ENCODE data around the gene MYLK3. TPM values are rescaled to one million over a fixed set of nuclear protein-coding genes. Genes with fewer than 3 reads are reported as not detected.

Gene MYLK3
- total RNA-seq, 6 experiments from 2014 or later: 0.02 to 0.35 (median 0.19) TPM; not detected in 1

DNA sequence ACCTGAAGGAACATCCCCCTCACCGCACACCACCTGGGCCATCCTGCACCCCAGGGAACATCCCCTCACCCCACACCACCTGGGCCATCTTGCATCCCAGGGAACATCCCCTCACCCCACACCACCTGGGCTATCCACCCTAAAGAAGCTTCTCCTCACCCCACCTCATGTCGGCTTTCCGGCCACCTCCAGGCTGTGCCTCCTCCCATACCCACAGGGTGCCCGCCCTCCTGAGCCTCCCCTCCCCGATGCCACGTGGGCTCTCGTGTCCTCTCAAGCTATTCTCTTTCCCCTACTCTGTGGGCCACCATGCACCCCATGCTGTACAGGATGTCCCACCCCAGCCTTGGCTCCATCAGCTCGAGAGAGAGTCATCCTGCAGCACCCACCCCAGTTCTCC, 18.0 kb downstream of the MYLK3 start:
- H3K36me3 Mint-ChIP-seq (ENCODE audit: low read depth): no peaks in the 10 kb centered on the region
- H3K9me3 Mint-ChIP-seq: peaks cover 2% of the 10 kb centered on the region; the same call in 1 of the 2 replicates
- H3K27me3 Mint-ChIP-seq (ENCODE audit: insufficient read depth): peaks cover 22% of the 10 kb centered on the region
- no peak for DNase-seq
- H3K4me3 Mint-ChIP-seq: no peak overlapping the region
- TF ChIP-seq, protein P1, sequence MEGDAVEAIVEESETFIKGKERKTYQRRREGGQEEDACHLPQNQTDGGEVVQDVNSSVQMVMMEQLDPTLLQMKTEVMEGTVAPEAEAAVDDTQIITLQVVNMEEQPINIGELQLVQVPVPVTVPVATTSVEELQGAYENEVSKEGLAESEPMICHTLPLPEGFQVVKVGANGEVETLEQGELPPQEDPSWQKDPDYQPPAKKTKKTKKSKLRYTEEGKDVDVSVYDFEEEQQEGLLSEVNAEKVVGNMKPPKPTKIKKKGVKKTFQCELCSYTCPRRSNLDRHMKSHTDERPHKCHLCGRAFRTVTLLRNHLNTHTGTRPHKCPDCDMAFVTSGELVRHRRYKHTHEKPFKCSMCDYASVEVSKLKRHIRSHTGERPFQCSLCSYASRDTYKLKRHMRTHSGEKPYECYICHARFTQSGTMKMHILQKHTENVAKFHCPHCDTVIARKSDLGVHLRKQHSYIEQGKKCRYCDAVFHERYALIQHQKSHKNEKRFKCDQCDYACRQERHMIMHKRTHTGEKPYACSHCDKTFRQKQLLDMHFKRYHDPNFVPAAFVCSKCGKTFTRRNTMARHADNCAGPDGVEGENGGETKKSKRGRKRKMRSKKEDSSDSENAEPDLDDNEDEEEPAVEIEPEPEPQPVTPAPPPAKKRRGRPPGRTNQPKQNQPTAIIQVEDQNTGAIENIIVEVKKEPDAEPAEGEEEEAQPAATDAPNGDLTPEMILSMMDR (IDR thresholded peaks at IDR 0.05): no peak
- H3K27ac Mint-ChIP-seq: no peak overlapping the region
- no peaks in the 10 kb centered on the region; the same call in 1 of the 2 replicates for H3K4me1 Mint-ChIP-seq (ENCODE audit: low read depth)

DNA sequence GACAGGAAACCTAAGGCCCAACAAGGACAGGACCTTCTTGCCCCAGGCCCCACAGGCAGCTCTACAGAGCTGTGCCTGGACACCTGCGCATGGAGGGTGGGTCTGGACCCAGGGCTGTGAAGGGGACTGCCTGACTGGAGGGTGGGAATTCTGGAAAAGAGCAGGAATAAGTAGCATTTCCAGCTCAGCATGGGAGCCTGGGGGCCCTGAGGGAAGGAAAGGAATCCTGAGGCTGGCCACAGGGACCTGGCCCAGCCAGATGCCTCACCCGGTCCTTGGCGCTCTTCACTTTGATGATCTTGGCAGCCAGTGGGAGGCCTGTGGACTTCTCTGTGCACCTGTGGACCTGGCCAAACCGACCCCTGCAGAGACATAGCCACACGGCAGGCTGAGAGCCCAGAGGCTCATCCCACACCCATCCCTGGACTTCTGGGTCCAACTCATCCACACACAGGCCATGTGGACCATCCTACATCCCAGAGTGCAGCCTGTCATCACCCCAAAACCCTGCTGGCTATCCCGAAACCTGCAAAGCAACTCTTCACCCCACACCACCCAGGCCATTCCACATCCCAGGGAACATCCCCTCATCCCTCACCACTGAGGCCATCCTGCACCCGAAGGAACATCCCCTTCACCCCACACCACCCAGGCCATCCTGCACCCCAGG, 18.7 kb downstream of the MYLK3 start:
- TF ChIP-seq, protein P1 (IDR thresholded peaks at IDR 0.05): no peak
- Mint-ChIP-seq H3K4me1 (ENCODE audit: low read depth) (no peaks in the 10 kb centered on the region; the same call in 1 of the 2 replicates), H3K4me3 (no peak overlapping the region), H3K9me3 (peaks cover 5% of the 10 kb centered on the region; the same call in 1 of the 2 replicates), H3K36me3 (ENCODE audit: low read depth) (no peaks in the 10 kb centered on the region), H3K27me3 (ENCODE audit: insufficient read depth) (peaks cover 19% of the 10 kb centered on the region), H3K27ac (no peak overlapping the region)
- no peak for DNase-seq

DNA sequence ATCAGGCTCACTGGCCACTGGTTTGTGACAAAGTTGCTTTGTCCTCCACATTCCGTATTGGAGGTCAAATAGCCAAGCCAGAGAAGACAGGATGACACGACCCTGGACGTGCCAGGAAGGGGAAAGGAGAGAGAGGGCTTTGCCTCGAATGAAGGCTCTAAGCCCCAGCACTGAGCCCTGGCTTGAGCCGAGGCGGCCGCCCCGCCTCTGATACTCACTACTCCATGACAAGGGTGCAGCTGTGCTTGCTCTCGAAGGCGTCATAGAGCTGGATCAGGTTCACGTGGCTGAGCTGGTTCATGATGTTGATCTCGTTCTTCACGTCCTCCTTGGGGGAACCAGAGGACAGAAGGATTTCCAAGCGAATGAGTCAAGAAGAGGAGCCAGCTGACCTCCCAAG, 19.3 kb downstream of the MYLK3 start:
- TF ChIP-seq, protein P1 (IDR thresholded peaks at IDR 0.05): no peak
- Mint-ChIP-seq H3K36me3 (ENCODE audit: low read depth) (no peaks in the 10 kb centered on the region), H3K4me1 (ENCODE audit: low read depth) (no peaks in the 10 kb centered on the region; the same call in 1 of the 2 replicates), H3K27me3 (ENCODE audit: insufficient read depth) (peaks cover 19% of the 10 kb centered on the region), H3K9me3 (peaks cover 5% of the 10 kb centered on the region; the same call in 1 of the 2 replicates), H3K4me3 (no peak overlapping the region), H3K27ac (no peak overlapping the region)
- no peak for DNase-seq

DNA sequence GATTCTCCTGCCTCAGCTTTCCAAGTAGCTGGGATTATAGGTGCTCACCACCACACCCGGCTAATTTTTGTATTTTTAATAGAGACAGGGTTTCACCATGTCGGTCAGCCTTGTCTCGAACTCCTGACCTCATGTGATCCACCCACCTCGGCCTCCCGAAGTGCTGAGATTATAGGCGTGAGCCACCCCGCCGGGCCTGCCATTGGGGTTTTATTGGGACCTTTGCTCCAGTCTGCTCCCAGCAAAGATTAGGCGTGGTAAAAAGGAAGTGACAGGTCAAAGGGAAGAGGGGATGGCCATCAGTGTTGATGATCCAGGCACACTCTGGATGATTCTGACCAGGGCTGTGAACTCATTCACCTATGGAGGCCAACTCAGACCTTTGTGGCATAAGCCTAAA, 20.5 kb downstream of the MYLK3 start:
- H3K9me3 Mint-ChIP-seq: peaks cover 5% of the 10 kb centered on the region; the same call in 1 of the 2 replicates
- H3K4me1 Mint-ChIP-seq (ENCODE audit: low read depth): no peaks in the 10 kb centered on the region; the same call in 1 of the 2 replicates
- TF ChIP-seq, protein P1 (IDR thresholded peaks at IDR 0.05): no peak
- no peaks in the 10 kb centered on the region for H3K36me3 Mint-ChIP-seq (ENCODE audit: low read depth)
- no peak for DNase-seq
- no peak overlapping the region for H3K27ac Mint-ChIP-seq
- H3K4me3 Mint-ChIP-seq: no peak overlapping the region
- H3K27me3 Mint-ChIP-seq (ENCODE audit: insufficient read depth): peaks cover 22% of the 10 kb centered on the region

DNA sequence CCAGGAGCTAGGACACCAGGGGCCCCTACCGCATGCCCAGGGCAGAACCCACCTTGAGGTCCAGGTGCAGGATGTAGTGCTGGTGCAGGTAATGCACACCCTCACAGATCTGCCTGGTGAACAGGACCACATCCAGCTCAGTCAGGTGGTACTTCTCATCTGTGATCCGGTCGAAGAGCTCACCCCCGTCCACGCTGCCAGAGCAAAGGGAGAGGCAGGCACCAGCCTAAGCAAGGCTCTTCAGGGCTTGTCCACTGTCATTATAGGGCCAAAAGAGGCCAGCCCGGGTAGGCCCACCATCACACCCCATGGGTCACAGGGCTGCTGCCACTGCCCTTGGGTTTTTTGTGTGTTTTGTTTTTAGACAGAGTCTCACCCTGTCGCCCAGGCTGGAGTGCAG, 21.0 kb downstream of the MYLK3 start:
- Mint-ChIP-seq H3K4me3 (no peak overlapping the region), H3K27ac (no peak overlapping the region), H3K36me3 (ENCODE audit: low read depth) (no peaks in the 10 kb centered on the region), H3K9me3 (peaks cover 5% of the 10 kb centered on the region; the same call in 1 of the 2 replicates), H3K4me1 (ENCODE audit: low read depth) (no peaks in the 10 kb centered on the region; the same call in 1 of the 2 replicates), H3K27me3 (ENCODE audit: insufficient read depth) (peaks cover 22% of the 10 kb centered on the region)
- DNase-seq: no peak
- TF ChIP-seq, protein P1 (IDR thresholded peaks at IDR 0.05): no peak
